Measurements from ENCODE around the gene YJU2.
"Not testable (repeated sequence)": the region's sequence is repeated elsewhere in the genome, so short reads cannot be mapped to it uniquely, and the experiment has no call there.

YJU2 gene

DNA sequence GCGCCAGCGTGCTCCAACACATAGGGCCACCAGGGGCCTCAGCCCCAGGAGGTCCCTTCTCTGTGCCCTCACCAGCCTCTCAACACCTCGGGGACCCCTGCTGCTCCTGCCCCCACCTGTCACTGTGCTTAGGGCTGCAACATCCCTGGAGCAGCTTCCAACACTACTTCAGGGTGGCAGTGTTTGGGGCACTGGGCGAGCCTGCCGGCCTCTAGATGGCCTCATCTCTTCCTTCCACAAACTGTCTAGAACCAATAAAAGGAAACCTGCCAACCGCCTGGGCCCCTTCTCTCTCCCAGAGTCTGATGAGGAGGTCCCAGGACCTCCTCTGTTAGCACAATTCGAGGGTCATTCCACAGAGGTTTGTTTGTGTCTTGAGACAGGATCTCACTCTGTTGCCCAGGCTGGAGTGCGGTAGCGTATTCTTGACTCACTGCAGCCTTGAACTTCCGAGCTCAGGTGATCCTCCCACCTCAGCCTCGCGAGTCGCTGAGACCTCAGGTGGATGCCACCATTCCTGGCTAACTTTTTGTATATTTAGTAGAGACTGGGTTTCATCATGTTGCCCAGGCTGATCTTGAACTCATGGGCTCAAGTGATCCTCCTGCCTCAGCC, 22.0 kb downstream of the YJU2 start:
- no peak for DNase-seq

- no peak for DNase-seq
Measured at GRCh38 chr19:4272894-4273293, 26.0 kb downstream of the YJU2 start.

DNA sequence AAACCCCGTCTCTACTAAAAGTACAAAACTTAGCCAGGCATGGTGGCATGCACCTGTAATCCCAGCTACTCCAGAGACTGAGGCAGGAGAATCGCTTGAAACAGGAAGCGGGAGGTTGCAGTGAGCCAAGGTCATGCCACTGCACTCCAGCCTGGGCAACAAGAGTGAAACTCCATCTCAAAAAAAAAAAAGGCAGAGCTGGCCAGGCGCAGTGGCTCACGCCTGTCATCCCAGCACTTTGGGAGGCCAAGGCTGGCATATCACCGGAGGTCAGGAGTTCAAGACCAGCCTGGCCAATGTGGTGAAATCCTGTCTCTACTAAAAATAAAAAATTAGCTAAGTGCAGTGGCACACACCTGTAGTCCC, 27.4 kb downstream of the YJU2 start:
- DNase-seq = not testable (repeated sequence)

- no peak for DNase-seq
Measured at GRCh38 chr19:4277191-4277696, 30.4 kb downstream of the YJU2 start.

GRCh38 chr19:4278010-4278409, 31.1 kb downstream of the YJU2 start:
- no peak for DNase-seq

DNA sequence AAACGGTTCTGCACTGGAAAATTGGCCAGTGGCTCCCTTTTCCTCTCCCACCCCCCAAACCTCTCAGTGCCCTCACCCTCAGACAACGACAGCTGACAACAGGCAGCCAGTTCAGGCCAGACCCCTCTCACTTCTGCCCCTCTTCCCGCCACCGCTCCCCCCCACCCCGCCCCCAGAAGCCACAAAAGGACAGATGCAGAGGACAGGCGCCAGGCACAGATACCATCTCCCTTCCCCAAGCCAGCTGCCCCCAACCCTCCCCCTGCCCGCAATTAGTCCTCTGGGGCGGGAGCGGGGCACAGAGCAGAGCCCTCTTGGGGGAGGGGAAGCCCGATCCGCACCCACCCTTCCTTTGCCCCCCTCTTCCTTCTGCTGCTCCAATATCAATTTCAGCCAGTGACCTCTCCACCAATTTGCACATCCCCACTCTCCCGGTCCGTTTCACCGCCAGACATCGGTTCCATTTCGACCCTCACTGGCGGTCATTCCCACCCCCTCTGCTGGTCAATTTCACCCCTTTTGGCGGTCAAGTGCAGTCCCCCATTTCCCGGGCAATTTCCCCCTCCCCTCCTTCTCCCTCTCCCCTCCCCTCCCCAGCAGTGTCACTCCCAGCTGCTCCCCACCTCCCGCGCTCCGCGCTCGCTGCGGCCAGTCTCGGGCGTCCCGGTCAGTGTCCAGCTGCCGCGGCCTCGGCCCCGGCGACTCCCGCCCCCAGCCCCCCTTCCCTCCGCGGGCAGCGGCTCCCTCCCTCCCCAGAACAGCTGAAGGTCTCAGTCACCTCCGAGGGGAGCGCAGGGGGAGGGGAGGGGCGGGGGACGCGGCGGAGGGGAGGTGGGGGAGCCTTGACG, 31.8 kb downstream of the YJU2 start, which contains the start of gene SHD:
Gene SHD (plus strand): TSS at position 848 of the 848 bp plus-strand sequence. CDS start 798 bp downstream, outside the sequence.
- no peak for DNase-seq

DNA sequence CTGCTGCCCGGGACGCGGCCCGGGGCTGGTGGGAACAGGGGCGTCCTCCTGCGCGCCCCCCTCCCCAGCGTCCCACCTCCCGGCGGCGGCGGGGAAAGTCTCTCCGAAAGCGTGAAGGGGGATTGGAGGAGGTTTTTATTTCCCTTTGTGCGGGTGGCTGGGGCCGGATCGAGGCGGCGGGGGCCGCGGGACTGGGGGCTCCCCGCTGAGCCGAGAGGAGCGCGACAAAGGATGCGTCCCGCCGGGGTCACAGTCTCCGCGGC, 32.3 kb downstream of the YJU2 start:
- DNase-seq = no peak

DNA sequence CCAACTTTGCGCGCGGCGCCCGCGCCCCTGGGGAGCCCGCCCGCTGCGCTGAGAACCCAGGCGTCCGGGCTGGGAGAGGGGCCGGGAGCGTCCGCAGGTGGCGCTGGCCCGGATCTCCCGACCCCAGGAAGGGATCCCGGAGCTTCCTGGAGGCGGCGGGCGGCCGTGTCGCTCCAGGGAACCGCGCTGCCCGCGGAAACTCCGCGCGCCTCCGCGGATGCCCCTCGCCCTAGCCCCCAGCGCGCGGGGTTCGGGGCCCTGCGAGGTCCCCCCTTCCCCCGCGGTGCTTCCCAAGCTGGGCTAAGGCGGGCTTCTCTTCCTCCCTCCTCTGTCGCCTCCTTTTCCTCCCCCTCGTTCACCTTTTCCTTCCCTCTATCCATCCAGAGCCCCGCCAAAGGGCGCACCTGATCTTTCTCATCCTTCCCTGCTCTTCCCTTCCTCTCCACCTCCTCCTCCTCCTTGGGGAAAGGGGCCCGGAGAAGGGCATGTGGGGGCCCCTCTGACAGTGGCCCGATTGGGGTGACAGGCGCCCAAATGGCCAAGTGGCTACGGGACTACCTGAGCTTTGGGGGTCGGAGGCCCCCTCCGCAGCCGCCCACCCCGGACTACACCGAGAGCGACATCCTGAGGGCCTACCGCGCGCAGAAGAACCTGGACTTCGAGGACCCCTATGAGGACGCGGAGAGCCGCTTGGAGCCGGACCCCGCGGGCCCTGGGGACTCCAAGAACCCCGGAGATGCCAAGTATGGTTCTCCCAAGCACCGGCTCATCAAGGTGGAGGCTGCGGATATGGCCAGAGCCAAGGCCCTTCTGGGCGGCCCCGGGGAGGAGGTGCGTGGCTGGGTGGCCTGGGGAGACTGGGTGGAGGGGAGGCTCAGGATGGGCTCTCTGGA, 32.9 kb downstream of the YJU2 start:
- DNase-seq = no peak

DNA sequence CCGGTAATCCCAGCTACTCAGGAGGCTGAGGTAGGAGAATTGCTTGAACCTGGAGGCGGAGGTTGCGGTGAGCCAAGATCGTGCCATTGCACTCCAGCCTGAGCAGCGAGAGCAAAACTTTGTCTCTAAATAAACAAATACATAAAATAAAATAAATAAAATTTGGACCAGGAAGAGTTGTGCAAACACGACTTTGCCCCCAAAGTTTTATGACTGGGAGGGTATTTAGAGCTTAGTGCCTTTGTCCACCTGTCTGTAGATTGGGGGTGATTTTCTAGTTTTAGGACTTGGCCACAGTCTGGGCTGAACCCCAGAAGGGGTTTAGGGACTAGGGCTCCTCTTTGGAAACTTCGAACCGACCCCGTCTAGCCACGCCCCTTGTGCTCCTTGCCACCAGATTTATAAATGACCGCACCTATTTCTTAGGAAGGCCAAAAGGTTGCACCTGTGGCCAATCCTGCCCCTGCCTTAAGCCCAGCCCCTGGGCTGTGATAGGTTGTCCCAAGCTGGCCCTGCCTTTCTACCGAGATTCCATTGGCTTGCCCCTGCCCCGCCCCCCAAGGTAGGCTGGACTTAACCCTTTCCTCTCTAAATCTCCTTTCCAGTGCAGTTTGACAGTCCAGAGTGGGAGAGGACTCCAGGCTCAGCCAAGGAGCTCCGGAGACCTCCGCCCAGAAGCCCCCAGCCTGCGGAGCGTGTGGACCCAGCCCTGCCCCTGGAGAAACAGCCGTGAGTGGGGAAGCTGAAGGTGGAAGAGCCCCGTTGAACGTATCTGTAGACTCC, 37.5 kb downstream of the YJU2 start:
- DNase-seq = no peak

DNA sequence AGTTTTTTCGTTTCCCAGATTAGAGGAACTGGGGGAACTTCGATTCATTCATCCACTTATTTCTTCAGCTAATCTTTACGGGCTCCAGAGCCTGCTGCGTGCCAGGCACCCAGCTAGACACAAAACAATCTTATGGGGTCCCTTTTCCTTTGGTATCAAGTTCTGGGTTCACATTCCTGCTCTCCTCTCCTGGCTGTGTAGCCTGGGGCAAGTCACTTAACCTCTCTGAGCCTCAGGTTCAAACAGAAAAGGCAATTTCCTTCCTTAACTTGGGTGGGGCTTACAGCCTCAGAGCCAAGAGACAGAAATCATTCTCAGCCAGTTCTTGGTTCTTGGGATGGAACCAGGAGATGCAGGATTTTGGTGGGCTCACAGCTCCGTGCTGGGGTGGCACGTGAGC, 38.1 kb downstream of the YJU2 start:
- DNase-seq = no peak

DNA sequence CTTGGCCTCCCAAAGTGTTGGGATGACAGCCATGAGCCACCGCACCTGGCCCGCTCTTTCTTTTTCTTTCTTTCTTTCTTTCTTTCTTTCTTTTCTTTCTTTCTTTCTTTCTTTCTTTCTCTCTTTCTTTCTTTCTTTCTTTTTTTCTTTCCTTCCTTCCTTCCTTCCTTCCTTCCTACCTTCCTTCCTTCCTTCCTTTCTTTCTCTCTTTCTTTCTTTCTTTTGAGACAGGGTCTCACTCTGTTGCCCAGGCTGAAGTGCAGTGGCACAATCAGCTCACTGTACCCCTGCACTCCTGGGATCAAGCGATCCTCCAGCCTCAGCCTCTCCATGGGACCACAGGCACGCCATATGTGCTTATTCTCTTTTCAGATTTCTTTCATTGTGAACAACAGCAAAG, 39.3 kb downstream of the YJU2 start:
- DNase-seq = not testable (repeated sequence)

DNA sequence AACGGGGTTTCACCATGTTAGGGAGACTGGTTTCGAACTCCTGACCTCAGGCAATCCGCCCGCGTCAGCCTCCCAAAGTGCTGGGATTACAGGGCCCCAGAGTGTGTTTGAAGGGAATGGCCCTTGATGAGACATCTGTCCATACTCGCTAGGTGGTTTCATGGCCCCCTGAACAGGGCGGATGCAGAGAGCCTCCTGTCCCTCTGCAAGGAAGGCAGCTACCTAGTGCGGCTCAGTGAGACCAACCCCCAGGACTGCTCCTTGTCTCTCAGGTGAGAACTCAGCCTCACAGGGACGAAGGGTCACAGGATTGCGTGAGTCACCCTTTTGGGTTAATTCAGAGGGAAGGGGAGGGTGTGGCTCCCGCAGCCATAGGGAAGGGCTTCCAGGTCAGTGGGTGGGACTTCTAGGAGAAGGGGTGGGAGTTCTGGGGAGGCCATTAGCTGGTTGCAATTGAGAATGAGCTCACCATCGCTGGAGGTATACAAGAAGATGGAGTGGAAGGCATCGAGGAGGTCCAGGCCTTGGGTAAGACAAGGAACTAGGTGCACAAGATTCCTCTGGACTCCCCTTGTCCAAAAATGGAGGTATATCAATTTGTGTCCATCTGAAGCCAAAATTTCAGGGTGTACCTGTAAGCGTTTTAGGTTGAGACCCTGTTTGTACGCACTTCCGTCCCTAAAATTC, 41.4 kb downstream of the YJU2 start:
- no peak for DNase-seq

- no peak for DNase-seq
Measured at GRCh38 chr19:4291184-4291732, 44.4 kb downstream of the YJU2 start.

DNA sequence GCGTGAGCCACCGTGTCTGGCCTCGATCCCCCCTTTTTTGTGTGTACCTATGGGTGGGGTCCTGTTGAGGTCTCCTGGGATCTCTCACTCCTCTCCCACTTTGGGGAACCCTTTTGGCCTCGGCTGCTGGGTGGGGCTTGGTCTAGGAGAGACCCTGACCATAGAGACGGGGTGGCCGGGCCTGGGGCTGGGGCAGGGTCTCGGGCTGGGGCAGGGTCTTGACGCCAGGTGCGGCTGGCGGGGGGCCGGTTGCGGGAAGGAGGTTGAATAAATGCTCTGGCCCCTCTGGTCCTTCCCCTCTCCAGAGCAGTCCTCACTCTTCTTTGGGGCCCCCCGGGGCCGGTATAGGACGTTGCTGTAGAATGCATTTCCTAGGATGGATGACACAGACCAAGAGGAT, 45.6 kb downstream of the YJU2 start:
- DNase-seq = no peak

- no peak for DNase-seq
Measured at GRCh38 chr19:4294389-4294788, 47.5 kb downstream of the YJU2 start.

DNA sequence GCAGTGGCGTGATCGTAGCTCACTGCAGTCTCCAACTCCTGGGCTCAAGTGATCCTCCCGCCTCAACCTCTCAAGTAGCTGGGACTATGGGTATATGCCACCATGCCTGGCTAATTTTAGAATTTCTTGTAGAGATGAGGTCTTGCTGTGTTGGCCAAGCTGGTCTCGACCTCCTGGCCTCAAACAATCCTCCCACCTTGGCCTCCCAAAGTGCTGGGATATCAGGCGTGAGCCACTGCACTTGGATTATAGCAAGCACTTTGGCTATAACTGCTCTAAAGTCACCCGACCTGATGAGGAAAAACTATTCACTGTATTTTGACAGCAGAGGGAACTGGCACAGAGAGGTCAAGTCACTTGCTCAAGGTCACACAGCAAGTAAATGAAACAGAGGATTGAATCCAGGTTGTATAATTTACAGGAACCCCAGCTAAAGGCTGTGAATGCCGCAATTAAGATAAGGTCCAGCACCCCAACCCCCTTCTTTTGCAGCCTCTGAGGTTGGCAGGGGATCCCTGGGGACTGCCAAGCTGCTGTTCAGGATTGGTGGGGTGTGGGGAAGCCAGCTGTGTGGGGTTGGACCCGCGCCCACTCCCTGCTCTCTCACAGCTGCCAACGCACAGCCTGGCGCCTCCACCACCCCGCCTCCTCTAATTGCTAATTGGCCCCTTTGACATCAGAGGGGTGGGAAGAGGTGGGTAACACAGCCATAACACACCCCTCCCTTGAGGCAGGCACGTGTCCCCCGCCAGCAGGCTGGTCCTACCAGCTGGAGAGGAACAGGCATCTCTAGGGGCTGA, 49.3 kb downstream of the YJU2 start:
- no peak for DNase-seq

DNA sequence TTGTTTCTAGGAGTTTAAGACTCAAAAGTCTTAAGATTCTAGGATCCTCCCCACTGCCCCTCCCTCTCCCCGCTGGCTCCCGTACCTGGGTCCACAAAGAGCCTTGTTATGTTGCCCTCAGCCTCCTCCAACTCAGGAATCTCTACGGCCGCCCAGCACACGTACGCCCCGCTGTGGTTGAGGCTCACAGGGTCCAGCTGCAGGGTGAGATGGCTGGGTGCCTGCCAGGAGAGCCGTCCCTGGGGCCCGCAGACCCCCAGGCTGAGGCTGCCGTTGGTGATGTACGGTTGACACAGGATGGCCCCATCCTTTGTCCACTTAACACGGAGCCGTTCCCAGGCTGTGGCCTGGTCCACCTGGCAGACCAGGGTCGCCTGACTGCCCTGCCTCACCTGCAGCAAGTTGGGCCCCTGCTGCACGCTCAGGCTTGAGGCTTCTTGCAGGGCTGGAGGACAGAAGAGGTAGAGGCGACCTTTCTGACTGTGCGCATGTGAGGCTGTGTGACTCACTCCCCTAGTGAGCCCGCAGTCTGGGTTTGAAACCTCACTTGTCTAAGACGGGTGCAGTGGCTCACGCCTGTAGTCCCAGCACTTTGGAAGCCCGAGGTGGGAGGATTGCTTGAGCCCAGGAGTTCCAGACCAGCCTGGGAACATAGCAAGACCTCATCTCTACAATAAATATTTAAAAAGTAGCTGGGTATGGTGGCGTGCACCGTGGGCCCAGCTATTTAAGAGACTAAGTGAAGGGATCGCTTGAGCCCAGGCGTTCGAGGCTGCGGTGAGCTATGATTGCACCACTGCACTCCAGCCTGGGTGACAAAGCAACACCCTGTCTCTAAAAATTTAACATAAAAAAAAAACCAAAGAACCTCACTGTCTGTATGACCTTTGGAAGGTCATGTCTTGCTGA, 51.3 kb downstream of the YJU2 start:
- peak; percentile 47 for DNase-seq

GRCh38 chr19:4298810-4299550, 52.1 kb downstream of the YJU2 start:
- no peak for DNase-seq

DNA sequence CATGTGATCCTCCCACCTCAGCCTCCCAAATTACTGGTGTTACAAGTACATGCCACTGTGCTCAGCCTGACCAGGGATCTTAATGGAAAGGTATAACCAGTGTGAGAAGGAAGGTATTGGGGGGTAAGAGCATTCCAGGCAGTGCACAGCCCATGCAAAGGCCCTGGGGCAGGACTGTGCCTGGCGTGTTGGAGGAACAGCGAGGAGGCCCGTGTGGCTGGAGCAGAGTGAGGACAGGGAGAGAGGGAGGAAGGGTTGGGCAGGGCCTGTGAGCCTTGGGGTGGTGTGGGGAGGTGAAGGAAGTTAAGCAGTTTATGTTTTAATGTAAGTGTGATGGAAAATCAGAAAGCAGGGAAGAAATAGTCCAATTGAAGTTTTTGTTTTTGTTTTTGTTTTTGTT, 53.7 kb downstream of the YJU2 start:
- no peak for DNase-seq
